Fibroblast of mammary gland (primary cell): Measurements from ENCODE around the gene CCDC85C.

Experiments used
- DNase-seq: peaks from one replicate; pipeline ENCODE4 v3.0.0-alpha.2; 2010; ENCODE audit warnings: low read depth
- H3K4me3 ChIP-seq: 2 replicates; pipeline ENCODE4 v1.5.1; 2011; ENCODE audit warnings: low read depth, mild to moderate bottlenecking, low read length, moderate library complexity; ENCODE audit not compliant: control insufficient read depth
- TF ChIP-seq, protein P1 (sequence below): conservative IDR thresholded peaks from 2 replicates; pipeline ENCODE4 v1.5.1; 2011; ENCODE audit warnings: low read depth, low read length, inconsistent platforms; ENCODE audit not compliant: control insufficient read depth, insufficient read depth

Gene CCDC85C

GRCh38 chr14:99595034-99595433, 9.0 kb downstream of the CCDC85C start:
- TF ChIP-seq, protein P1, sequence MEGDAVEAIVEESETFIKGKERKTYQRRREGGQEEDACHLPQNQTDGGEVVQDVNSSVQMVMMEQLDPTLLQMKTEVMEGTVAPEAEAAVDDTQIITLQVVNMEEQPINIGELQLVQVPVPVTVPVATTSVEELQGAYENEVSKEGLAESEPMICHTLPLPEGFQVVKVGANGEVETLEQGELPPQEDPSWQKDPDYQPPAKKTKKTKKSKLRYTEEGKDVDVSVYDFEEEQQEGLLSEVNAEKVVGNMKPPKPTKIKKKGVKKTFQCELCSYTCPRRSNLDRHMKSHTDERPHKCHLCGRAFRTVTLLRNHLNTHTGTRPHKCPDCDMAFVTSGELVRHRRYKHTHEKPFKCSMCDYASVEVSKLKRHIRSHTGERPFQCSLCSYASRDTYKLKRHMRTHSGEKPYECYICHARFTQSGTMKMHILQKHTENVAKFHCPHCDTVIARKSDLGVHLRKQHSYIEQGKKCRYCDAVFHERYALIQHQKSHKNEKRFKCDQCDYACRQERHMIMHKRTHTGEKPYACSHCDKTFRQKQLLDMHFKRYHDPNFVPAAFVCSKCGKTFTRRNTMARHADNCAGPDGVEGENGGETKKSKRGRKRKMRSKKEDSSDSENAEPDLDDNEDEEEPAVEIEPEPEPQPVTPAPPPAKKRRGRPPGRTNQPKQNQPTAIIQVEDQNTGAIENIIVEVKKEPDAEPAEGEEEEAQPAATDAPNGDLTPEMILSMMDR: no peak
- no peak for DNase-seq
- no peak overlapping the region for H3K4me3 ChIP-seq

DNA sequence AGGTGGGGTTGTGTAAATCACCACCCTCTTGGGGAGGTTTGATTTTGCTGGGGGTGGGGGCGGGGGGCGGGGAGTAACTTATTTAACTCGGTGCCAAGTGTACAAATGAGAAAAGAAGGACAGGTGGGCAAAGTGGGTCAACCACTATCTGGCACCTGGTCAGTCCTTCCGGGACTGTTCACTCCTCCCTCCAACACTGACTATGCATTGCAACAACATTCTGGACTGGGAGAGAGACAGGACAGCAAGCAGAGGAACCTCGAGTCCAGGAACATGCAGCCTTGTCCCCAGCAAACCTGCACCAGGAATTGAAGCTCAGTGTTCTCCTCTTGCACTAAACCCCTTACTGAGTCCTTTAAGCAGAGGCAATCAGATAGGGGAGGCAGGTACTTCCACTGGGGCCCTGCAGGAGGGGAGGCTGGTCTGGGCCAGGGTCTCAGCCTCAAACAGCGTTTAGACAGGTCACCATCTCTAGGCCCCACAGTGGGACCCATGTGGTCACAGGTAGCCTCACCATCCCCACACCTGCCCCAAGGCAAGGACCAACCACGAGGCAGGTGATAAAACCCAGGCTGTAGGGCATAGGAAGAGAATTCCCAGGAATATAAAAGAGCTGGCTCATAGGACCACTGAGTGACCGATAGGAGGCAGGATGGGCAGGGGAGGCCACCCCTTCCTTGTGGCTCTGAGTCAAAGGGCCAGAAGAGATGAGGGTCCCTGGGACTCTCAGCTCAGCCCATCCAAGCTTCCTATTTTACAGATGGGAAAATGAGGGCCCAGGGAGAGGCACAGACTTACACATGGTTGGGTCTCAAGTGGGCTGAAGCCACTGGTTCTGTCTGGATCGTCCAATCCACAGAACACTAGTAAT, 9.8 kb downstream of the CCDC85C start:
- no peak overlapping the region for H3K4me3 ChIP-seq
- no peak for DNase-seq
- TF ChIP-seq, protein P1: no peak

- DNase-seq: no peak
- TF ChIP-seq, protein P1: no peak
- no peak overlapping the region for H3K4me3 ChIP-seq
Measured at GRCh38 chr14:99592933-99593753, 10.9 kb downstream of the CCDC85C start.

GRCh38 chr14:99592394-99592793, 11.6 kb downstream of the CCDC85C start:
- H3K4me3 ChIP-seq: no peak overlapping the region
- TF ChIP-seq, protein P1: no peak
- no peak for DNase-seq

GRCh38 chr14:99590746-99591555, 13.1 kb downstream of the CCDC85C start:
- DNase-seq: peak; percentile 33
- TF ChIP-seq, protein P1: no peak
- H3K4me3 ChIP-seq: no peak overlapping the region
